HepG2 (cell line): ENCODE measurements around the gene IRF2BPL. TPM values are rescaled to one million over a fixed set of nuclear protein-coding genes. Genes with fewer than 3 reads are reported as not detected.

Experiments used
- HOXA9 ChIP-seq: sonication (generic); formaldehyde crosslinking; IDR thresholded peaks from 2 replicates; pipeline ENCODE4 v1.8.1; 2022; ENCODE audit warnings: missing genetic modification reagents, mild to moderate bottlenecking, moderate library complexity, borderline replicate concordance
- NFIB ChIP-seq: sonication (generic); formaldehyde crosslinking; IDR thresholded peaks from 2 replicates; pipeline ENCODE4 v1.9.0; 2021; ENCODE audit warnings: missing genetic modification reagents, mild to moderate bottlenecking, borderline replicate concordance
- PTBP1 ChIP-seq: fragments of 200-400 bp; formaldehyde crosslinking; IDR thresholded peaks from 2 replicates; pipeline ENCODE4 v1.6.1; 2018; ENCODE audit warnings: low read length, low read depth; ENCODE audit not compliant: poor library complexity, severe bottlenecking
- REPIN1 ChIP-seq: sonication (generic); formaldehyde crosslinking; IDR thresholded peaks from 2 replicates; pipeline ENCODE4 v1.8.0; 2022; ENCODE audit warnings: missing genetic modification reagents, low read depth, mild to moderate bottlenecking, borderline replicate concordance
- SYNCRIP ChIP-seq: fragments of 200-400 bp; formaldehyde crosslinking; IDR thresholded peaks from 2 replicates; pipeline ENCODE4 v1.6.1; 2018; ENCODE audit warnings: mild to moderate bottlenecking, low read depth, low read length; ENCODE audit not compliant: insufficient read depth
- ZNF121 ChIP-seq: sonication (generic); formaldehyde crosslinking; IDR thresholded peaks from 2 replicates; pipeline ENCODE4 v1.5.0; 2020; ENCODE audit warnings: mild to moderate bottlenecking, missing genetic modification reagents
- ZNF280B ChIP-seq: sonication (generic); formaldehyde crosslinking; IDR thresholded peaks from 2 replicates; pipeline ENCODE4 v1.5.0; 2020; ENCODE audit warnings: missing genetic modification reagents, mild to moderate bottlenecking, borderline replicate concordance
- ZNF552 ChIP-seq: sonication (generic); formaldehyde crosslinking; IDR thresholded peaks from 2 replicates; pipeline ENCODE4 v1.9.0; 2022; ENCODE audit warnings: missing genetic modification reagents, mild to moderate bottlenecking, borderline replicate concordance
- ZNF781 ChIP-seq: sonication (generic); formaldehyde crosslinking; IDR thresholded peaks from 2 replicates; pipeline ENCODE4 v1.5.1; 2020; ENCODE audit warnings: borderline replicate concordance, mild to moderate bottlenecking, missing genetic modification reagents; ENCODE audit errors: not compliant biosample characterization
- ZNF782 ChIP-seq: sonication (generic); formaldehyde crosslinking; IDR thresholded peaks from 2 replicates; pipeline ENCODE4 v1.4.0; 2020; ENCODE audit warnings: missing genetic modification reagents, mild to moderate bottlenecking, borderline replicate concordance
- ZNF83 ChIP-seq: sonication (generic); formaldehyde crosslinking; IDR thresholded peaks from 2 replicates; pipeline ENCODE4 v1.4.0; 2020; ENCODE audit warnings: missing genetic modification reagents, mild to moderate bottlenecking, borderline replicate concordance
- polyA plus RNA-seq, 8 experiments: library from polyadenylated mRNA; depleted of rRNA in 3 of 8; stranded (reverse) in 7 of 8; unstranded in 1 of 8; fragments of >200 nt; fragmentation: Illumina TruSeq in 4 of 8; extraction: Trizol in 4 of 8; gene quantifications; 2 replicates each; pipeline versions ENCODE4 v1.2.1 to v1.2.3, GENCODE V29; 2011 to 2016; ENCODE audit warnings: low read depth in 4 of 8, missing spikeins in 1 of 8, mixed read lengths in 1 of 8; ENCODE audit not compliant: insufficient read depth in 1 of 8
- total RNA-seq, 5 experiments: library from RNA; depleted of rRNA; stranded (reverse); fragments of >200 nt; fragmentation: Illumina TruSeq; extraction: Trizol; gene quantifications; 2 replicates each; pipeline ENCODE4 v1.2.3, GENCODE V29; 2016; ENCODE audit warnings: low read depth in 1 of 5
- TF ChIP-seq, protein P1 (sequence below): IDR thresholded peaks from 2 replicates; pipeline ENCODE4 v1.6.1; 2018; ENCODE audit warnings: missing genetic modification reagents, mild to moderate bottlenecking, missing compliant biosample characterization
- TF ChIP-seq, protein P2 (sequence below): sonication (generic); formaldehyde crosslinking; IDR thresholded peaks from 2 replicates; pipeline ENCODE4 v1.4.0; 2020; ENCODE audit warnings: missing genetic modification reagents
- TF ChIP-seq, protein P3 (sequence below): sonication (generic); formaldehyde crosslinking; IDR thresholded peaks from 2 replicates; pipeline ENCODE4 v1.9.0; 2021; ENCODE audit warnings: missing genetic modification reagents, mild to moderate bottlenecking, borderline replicate concordance
- TF ChIP-seq, protein P4 (sequence below): sonication (generic); formaldehyde crosslinking; IDR thresholded peaks from 2 replicates; pipeline ENCODE4 v1.4.0; 2020; ENCODE audit warnings: missing genetic modification reagents, borderline replicate concordance

The IRF2BPL gene
- total and polyA plus RNA-seq, 2 of the 13 experiments (the other 11 are each of a cell fraction or from before 2014, with no cell fraction given), result 6.6 to 8.4 TPM

DNA sequence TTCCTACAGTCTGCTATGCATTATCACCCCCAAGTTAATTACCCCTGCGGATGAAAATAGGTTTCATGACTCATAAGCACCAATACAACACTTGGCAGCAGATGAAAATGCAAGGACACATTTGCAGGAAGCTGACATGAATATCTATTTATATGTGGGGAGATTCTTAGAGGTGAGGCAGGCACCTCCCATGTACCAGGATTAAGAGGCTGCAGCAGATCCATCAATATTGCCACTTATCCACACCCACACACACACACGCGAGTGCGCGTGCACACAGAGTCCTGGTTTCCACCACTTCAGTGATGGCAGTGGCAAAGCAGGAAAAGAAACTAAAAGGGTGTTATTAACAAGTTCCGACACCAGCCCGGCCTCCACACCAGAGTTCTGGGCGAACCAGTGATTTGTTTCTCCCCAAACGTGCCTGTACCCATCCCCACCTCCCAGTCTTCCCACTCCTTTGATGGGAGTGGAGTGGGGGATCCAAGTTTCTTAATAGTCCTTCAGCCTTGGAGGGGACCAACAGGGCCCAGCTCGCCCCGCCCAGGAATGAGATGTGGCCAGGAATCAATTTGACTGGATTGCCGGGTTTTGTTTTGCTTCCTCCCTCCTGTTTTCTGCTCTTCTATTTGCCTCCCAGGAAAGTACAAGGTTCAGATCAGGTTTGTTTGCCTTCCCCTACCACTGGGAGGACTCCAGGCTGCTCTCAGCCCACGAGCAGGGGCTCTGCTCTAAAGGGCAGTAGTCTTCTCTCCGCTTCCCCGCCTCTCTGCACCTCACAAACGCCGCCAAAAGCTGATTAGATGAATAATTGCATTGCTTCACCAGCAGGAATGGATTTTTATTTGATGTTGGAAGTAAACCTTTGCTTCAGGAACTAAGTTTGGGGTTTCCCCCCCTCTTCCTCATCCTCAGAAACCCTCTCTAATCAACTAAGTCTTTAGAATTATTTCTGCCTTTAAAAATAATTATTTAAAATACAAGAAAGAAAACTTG lies 5.2 kb downstream of the IRF2BPL start (continued):
- TF ChIP-seq NFIB, result no peak
- no peak for TF ChIP-seq ZNF121
- no peak for TF ChIP-seq ZNF83 (CRISPR knock-in tag)
- TF ChIP-seq, protein P1, sequence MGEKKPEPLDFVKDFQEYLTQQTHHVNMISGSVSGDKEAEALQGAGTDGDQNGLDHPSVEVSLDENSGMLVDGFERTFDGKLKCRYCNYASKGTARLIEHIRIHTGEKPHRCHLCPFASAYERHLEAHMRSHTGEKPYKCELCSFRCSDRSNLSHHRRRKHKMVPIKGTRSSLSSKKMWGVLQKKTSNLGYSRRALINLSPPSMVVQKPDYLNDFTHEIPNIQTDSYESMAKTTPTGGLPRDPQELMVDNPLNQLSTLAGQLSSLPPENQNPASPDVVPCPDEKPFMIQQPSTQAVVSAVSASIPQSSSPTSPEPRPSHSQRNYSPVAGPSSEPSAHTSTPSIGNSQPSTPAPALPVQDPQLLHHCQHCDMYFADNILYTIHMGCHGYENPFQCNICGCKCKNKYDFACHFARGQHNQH (CRISPR knock-in tag), result peak; percentile 86; the same call in 1 of the 2 replicates
- TF ChIP-seq, protein P2, sequence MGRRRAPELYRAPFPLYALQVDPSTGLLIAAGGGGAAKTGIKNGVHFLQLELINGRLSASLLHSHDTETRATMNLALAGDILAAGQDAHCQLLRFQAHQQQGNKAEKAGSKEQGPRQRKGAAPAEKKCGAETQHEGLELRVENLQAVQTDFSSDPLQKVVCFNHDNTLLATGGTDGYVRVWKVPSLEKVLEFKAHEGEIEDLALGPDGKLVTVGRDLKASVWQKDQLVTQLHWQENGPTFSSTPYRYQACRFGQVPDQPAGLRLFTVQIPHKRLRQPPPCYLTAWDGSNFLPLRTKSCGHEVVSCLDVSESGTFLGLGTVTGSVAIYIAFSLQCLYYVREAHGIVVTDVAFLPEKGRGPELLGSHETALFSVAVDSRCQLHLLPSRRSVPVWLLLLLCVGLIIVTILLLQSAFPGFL (CRISPR knock-in tag), result no peak
- no peak for TF ChIP-seq PTBP1
- no peak for TF ChIP-seq SYNCRIP
- TF ChIP-seq ZNF782 (CRISPR knock-in tag), result no peak
- no peak for TF ChIP-seq ZNF781 (CRISPR knock-in tag)
- TF ChIP-seq ZNF280B, result no peak
- no peak for TF ChIP-seq HOXA9 (CRISPR knock-in tag)
- TF ChIP-seq, protein P3, sequence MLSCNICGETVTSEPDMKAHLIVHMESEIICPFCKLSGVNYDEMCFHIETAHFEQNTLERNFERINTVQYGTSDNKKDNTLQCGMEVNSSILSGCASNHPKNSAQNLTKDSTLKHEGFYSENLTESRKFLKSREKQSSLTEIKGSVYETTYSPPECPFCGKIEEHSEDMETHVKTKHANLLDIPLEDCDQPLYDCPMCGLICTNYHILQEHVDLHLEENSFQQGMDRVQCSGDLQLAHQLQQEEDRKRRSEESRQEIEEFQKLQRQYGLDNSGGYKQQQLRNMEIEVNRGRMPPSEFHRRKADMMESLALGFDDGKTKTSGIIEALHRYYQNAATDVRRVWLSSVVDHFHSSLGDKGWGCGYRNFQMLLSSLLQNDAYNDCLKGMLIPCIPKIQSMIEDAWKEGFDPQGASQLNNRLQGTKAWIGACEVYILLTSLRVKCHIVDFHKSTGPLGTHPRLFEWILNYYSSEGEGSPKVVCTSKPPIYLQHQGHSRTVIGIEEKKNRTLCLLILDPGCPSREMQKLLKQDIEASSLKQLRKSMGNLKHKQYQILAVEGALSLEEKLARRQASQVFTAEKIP (CRISPR knock-in tag), result no peak
- TF ChIP-seq ZNF552 (CRISPR knock-in tag), result 0 out of 2 replicates have a peak, but pooled peaks have one; percentile 12
- TF ChIP-seq, protein P4, sequence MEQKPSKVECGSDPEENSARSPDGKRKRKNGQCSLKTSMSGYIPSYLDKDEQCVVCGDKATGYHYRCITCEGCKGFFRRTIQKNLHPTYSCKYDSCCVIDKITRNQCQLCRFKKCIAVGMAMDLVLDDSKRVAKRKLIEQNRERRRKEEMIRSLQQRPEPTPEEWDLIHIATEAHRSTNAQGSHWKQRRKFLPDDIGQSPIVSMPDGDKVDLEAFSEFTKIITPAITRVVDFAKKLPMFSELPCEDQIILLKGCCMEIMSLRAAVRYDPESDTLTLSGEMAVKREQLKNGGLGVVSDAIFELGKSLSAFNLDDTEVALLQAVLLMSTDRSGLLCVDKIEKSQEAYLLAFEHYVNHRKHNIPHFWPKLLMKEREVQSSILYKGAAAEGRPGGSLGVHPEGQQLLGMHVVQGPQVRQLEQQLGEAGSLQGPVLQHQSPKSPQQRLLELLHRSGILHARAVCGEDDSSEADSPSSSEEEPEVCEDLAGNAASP, result peak; percentile 75; the same call in 1 of the 2 replicates
- no peak; the same call in 1 of the 2 replicates for TF ChIP-seq REPIN1 (CRISPR knock-in tag)
